Measurements from ENCODE around the gene CCDC12.

DNA sequence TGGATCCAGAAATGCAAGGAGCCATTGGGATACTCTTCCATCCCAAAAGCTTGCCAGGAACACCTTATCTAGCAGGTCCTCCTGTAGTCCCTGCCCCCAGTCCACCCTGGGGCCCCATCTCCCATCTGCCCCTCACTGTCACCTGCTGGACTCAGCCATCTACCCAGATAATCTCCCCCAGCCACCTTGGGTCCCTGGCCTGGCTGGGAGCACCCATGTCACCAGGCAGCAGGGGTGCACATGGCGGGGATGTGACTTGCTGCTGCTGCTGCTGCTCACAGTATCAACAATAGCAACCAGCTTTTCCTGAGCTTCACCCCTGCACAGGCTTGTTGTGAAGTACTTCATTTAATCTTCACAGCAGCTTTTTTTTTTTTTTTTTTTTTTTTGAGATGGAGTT, 86.4 kb downstream of the CCDC12 start:
- no peak for TF ChIP-seq NFRKB (IDR thresholded peaks at IDR 0.05)
- TF ChIP-seq FOXM1 (IDR thresholded peaks at IDR 0.05; ENCODE audit: borderline replicate concordance): no peak
